HG03175 (cell line): ENCODE data around the gene FANK1.

Experiments used
- ATAC-seq: cut with Tn5 transposase; IDR thresholded peaks from one replicate; pipeline ENCODE4 v1.9.1; 2021; ENCODE audit warnings: mild to moderate bottlenecking, moderate library complexity; ENCODE audit not compliant: unreplicated experiment

The FANK1 gene

GRCh38 chr10:125896088-125896934 lies at the start of gene FANK1:
Gene FANK1, plus strand, starts transcription at chr10:125896564. Its CDS starts 79 bp downstream, at chr10:125896643.
- peak; percentile 84 for ATAC-seq

- ATAC-seq: peak; percentile 51
Observed at GRCh38 chr10:125846894-125847293, 49.5 kb upstream of the FANK1 start.

GRCh38 chr10:125848371-125848770 lies 48.0 kb upstream of the FANK1 start:
- ATAC-seq: no peak

GRCh38 chr10:125848857-125849256 lies 47.5 kb upstream of the FANK1 start:
- ATAC-seq: no peak

- ATAC-seq: no peak
Observed at GRCh38 chr10:125849448-125849847, 46.9 kb upstream of the FANK1 start.

GRCh38 chr10:125850766-125851731 lies 45.3 kb upstream of the FANK1 start:
- no peak for ATAC-seq

DNA sequence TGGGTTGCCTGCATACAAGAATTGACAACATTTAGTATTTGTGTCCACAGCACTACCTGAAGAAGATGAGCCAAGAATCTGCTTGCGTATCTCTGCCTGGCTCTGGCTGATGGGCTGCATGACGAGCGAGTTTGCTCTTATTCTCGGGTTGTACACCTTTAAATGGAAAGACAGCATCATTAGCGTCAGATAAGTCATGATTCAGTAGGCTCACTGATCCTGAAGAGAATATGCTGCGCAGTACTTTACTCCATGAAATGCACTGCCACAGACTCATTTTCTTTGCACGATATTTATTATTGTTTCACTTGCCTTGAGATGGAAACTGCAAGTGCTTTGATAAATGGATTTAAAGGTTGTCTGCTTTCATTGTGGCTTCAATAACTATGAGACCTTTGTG lies 43.9 kb upstream of the FANK1 start:
- no peak for ATAC-seq

- ATAC-seq: no peak
Observed at GRCh38 chr10:125857185-125857760, 39.1 kb upstream of the FANK1 start.

- ATAC-seq: no peak
Observed at GRCh38 chr10:125859128-125859817, 37.1 kb upstream of the FANK1 start.

- ATAC-seq: no peak
Observed at GRCh38 chr10:125865120-125865519, 31.2 kb upstream of the FANK1 start.

GRCh38 chr10:125866421-125867029 lies 29.8 kb upstream of the FANK1 start:
- no peak for ATAC-seq

DNA sequence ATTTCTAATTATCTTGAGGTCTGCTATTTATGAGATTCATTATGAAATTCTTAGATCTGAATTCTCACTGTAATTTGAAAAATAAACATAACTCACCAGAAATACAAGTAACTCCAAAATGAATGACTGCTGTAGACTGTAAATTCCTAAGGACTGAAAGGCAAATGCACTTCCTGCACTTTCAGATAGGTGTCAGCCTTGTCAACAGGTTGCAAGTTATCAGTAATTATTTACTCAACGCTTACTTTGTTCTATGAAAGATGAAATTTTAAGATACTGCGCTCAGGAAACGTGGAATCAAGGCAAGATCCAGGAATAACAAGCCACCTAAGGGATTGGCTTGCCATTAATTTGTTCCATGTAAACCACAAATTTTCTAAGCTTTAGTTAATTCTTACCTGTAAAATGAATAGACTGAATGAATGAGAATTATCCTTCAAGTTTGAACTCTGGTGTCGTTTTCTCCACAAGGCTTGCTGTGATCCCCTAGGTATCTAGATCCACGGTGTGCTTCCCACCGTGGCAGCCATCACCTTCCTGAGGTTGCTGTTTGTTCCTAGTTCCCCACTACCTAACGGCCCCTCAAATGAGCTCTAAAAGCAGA lies 27.9 kb upstream of the FANK1 start:
- ATAC-seq: peak; percentile 69

DNA sequence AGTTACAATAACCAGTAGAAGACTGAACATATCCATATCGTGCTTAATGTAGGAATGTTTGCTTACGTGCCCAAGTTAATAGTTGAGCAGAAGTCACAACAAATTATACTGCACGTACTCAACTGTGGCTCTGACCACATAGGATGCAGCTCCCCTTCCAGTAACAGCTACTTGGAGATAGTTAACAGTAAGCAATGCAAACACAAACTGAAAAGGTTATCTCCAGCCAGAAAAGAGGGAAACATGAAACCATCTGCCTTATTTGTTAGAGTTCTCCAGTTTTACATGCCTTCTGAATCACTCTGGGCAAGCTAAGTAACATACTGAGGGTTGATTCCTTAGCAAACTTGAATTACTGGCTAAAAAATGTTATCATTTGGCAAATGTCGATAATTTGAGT lies 25.0 kb upstream of the FANK1 start:
- ATAC-seq: no peak

- no peak for ATAC-seq
Observed at GRCh38 chr10:125878957-125879835, 17.2 kb upstream of the FANK1 start.

GRCh38 chr10:125880719-125881118 lies 15.6 kb upstream of the FANK1 start:
- ATAC-seq: no peak

DNA sequence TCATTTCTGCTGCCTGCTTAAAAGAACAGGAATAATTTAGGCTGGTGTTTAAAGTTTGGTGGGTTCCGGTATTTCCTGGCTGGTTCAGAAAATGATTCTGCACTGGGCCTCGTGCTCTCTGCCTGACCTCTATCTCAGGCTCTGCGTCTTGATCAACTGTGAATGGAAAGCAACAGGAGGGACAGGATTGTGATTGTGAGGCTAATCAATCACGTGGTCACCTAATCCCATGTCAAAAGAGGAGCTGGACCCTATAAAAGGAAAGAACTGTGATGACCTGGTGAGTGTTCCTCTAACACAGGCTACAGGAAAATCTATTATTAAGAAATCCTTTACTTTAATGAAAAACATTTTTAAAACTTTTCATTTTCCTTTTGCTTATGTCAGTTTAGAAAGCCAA lies 15.2 kb upstream of the FANK1 start, which contains the start of gene DHX32:
DHX32 (minus strand) TSS at position 101 of the 400 bp plus-strand sequence. CDS start 468 bp downstream, outside the sequence.
- ATAC-seq: no peak

DNA sequence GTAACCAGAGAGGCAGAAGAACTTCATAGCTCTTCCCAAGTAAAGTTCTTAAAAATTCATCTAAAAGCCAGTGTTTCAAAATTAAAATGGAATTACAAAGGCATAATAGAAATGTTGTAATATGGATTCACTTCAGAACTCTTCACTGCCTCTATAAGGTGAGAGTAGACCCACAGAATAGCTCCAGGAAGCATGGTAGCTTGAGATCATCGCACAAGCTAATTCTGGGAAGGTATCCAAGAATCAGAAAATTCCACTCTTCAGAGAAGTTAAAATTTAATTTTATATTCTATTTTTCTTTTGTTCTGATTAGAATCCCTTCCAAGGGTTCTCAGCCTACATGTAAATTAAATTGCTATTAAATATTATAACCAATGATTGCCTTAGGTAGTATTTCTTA lies 13.8 kb upstream of the FANK1 start:
- no peak for ATAC-seq

GRCh38 chr10:125883211-125883610 lies 13.2 kb upstream of the FANK1 start:
- ATAC-seq: no peak
